Measurements from ENCODE around the gene INTS3.

The INTS3 gene

DNA sequence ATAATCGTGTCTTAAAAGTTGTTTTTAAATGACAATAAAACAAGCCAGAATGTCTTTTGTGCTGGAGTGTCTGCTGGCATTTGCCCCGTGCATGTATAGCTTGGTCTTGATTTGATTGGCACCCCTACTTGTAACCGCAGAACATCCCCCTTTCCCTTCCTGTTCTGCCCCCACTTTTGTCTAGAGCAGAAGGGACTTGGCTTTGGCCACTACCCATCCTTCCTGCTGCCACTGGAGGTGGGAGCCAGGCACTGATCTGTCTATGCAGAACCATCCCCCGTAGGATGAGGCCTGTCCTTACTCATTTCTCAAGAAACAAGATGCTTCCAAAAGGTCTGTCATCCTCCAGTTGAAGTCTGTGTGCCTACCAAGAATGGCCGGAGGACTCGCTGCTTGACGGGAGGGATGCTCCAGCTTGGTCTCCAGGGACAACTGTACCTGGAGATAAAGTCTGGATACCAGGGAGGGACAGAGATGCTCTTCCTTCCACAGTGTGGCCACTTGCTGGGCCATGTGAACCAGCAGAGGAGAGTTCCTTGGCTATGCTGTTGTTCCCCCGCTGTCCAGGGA lies 46.3 kb downstream of the INTS3 start:
- TF ChIP-seq, protein P1, sequence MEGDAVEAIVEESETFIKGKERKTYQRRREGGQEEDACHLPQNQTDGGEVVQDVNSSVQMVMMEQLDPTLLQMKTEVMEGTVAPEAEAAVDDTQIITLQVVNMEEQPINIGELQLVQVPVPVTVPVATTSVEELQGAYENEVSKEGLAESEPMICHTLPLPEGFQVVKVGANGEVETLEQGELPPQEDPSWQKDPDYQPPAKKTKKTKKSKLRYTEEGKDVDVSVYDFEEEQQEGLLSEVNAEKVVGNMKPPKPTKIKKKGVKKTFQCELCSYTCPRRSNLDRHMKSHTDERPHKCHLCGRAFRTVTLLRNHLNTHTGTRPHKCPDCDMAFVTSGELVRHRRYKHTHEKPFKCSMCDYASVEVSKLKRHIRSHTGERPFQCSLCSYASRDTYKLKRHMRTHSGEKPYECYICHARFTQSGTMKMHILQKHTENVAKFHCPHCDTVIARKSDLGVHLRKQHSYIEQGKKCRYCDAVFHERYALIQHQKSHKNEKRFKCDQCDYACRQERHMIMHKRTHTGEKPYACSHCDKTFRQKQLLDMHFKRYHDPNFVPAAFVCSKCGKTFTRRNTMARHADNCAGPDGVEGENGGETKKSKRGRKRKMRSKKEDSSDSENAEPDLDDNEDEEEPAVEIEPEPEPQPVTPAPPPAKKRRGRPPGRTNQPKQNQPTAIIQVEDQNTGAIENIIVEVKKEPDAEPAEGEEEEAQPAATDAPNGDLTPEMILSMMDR (IDR thresholded peaks at IDR 0.05; ENCODE audit: borderline replicate concordance, control extremely low read depth, extremely low read depth, insufficient read depth, missing control alignments), result no peak
- no peak for DNase-seq (ENCODE audit: low spot score)
- in situ Hi-C loops (cut with MboI; ENCODE audit: low sequenced_read_pairs, unreplicated experiment), result no loop called here

DNA sequence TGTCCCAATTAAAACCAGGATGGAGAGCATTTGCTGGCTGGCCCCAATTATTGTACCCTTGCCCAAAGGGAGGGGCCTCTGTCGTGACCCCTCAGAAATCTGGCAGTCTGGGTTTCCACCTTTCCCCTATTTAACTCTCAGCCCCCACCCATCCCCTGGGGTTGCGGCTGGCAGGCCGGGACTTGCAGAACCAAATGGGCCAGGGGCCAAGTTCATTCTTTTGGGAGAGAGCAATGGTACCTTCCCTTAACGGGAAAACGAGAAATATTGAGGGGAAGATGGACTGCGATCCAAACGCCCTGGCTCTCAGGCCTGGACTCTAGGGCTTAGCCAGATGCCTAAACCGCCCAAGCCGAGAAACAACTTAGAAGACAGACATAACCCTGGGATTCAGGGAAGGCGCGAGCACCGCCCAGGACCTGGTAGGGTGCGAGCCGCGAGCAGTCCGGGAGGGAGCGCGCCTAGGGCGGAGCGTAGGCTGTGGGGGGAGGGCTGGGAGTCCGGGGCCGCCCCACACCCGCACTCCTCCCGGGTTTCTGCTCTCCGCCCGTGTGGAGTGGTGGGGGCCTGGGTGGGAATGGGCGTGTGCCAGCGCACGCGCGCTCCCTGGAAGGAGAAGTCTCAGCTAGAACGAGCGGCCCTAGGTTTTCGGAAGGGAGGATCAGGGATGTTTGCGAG lies 47.1 kb downstream of the INTS3 start, which contains the start of gene SLC27A3:
Gene SLC27A3, plus strand, starts transcription at position 628 of the 678 bp plus-strand sequence. CDS start 91 bp downstream, outside the sequence.
- in situ Hi-C loops (cut with MboI; ENCODE audit: low sequenced_read_pairs, unreplicated experiment), result no loop called here
- TF ChIP-seq, protein P1 (IDR thresholded peaks at IDR 0.05; ENCODE audit: borderline replicate concordance, control extremely low read depth, extremely low read depth, insufficient read depth, missing control alignments), result no peak
- DNase-seq (ENCODE audit: low spot score), result peak; percentile 58

DNA sequence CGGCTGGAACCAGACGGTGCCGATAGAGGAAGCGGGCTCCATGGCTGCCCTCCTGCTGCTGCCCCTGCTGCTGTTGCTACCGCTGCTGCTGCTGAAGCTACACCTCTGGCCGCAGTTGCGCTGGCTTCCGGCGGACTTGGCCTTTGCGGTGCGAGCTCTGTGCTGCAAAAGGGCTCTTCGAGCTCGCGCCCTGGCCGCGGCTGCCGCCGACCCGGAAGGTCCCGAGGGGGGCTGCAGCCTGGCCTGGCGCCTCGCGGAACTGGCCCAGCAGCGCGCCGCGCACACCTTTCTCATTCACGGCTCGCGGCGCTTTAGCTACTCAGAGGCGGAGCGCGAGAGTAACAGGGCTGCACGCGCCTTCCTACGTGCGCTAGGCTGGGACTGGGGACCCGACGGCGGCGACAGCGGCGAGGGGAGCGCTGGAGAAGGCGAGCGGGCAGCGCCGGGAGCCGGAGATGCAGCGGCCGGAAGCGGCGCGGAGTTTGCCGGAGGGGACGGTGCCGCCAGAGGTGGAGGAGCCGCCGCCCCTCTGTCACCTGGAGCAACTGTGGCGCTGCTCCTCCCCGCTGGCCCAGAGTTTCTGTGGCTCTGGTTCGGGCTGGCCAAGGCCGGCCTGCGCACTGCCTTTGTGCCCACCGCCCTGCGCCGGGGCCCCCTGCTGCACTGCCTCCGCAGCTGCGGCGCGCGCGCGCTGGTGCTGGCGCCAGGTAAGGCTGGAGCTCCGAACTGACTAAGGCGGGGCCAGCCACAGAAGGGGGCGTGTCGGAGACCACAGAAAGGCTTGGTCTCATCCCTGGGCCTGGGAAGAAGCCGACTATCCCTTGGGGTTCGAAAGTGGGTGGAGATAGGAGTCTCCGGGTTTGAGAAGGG lies 47.8 kb downstream of the INTS3 start:
- DNase-seq (ENCODE audit: low spot score), result peak; percentile 76
- TF ChIP-seq, protein P1 (IDR thresholded peaks at IDR 0.05; ENCODE audit: borderline replicate concordance, control extremely low read depth, extremely low read depth, insufficient read depth, missing control alignments), result no peak
- in situ Hi-C loops (cut with MboI; ENCODE audit: low sequenced_read_pairs, unreplicated experiment), result no loop called here

DNA sequence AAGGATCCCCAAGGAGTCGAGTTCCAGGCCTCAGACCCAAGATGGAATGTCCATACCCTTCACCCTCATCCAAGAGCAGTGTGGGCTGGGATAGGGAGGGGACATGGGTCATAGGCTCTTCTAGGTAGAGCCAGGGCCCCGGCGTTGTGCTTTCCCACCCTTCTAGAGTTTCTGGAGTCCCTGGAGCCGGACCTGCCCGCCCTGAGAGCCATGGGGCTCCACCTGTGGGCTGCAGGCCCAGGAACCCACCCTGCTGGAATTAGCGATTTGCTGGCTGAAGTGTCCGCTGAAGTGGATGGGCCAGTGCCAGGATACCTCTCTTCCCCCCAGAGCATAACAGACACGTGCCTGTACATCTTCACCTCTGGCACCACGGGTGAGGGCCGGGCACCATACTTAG lies 48.5 kb downstream of the INTS3 start:
- no peak for DNase-seq (ENCODE audit: low spot score)
- in situ Hi-C loops (cut with MboI; ENCODE audit: low sequenced_read_pairs, unreplicated experiment), result no loop called here
- TF ChIP-seq, protein P1 (IDR thresholded peaks at IDR 0.05; ENCODE audit: borderline replicate concordance, control extremely low read depth, extremely low read depth, insufficient read depth, missing control alignments), result no peak

DNA sequence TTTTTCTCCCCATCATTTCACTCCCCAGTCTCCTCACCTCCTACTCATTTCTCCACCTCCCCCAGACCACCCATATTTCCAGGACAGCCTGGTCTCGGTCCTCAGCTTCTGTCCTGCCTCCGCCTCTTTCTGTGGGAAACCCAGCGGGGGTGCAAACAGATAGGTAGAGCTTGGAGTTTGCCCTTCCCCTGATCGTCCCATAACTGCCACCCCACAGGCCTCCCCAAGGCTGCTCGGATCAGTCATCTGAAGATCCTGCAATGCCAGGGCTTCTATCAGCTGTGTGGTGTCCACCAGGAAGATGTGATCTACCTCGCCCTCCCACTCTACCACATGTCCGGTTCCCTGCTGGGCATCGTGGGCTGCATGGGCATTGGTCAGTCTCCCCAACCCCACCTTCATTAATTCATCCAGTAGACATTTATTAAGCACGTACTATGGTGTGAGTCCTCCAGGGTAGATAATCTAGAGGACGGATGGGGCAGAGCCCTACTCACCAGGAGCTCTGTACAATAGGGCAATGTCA lies 49.1 kb downstream of the INTS3 start:
- TF ChIP-seq, protein P1 (IDR thresholded peaks at IDR 0.05; ENCODE audit: borderline replicate concordance, control extremely low read depth, extremely low read depth, insufficient read depth, missing control alignments), result no peak
- in situ Hi-C loops (cut with MboI; ENCODE audit: low sequenced_read_pairs, unreplicated experiment), result no loop called here
- no peak for DNase-seq (ENCODE audit: low spot score)

DNA sequence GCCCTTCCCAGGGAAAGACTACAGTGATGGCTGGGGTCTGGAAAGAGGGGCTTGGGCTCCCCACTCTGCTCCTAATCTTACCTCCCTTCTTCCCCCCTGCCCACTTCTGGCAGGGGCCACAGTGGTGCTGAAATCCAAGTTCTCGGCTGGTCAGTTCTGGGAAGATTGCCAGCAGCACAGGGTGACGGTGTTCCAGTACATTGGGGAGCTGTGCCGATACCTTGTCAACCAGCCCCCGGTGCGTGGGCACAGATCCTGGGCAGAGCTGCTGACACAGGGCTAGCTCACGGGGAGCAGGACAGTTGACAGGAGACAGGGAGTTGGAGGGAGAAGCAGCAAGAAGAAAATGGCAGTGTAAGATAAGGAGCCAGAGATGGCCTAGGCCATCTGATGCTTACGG lies 49.8 kb downstream of the INTS3 start:
- TF ChIP-seq, protein P1 (IDR thresholded peaks at IDR 0.05; ENCODE audit: borderline replicate concordance, control extremely low read depth, extremely low read depth, insufficient read depth, missing control alignments), result no peak
- in situ Hi-C loops (cut with MboI; ENCODE audit: low sequenced_read_pairs, unreplicated experiment), result no loop called here
- DNase-seq (ENCODE audit: low spot score), result no peak

Data from GM13976 (cell line).